Mucosa of gallbladder (tissue), 1 donor: ENCODE results near the gene GLI2. TPM values are rescaled to one million over a fixed set of nuclear protein-coding genes. Genes with fewer than 3 reads are reported as not detected.

Source experiments
- DNase-seq: peaks from one replicate; pipeline ENCODE4 v3.0.0-alpha.2; 2020; ENCODE audit warnings: low spot score
- total RNA-seq: library from RNA; stranded (reverse); gene quantifications from one replicate; pipeline ENCODE4 v1.2.1, GENCODE V29; 2021
- donor health status: DM: no; HTN: no; CAD: no.

The GLI2 gene
- total RNA-seq, 1 donor from 2014 or later: 9.2 TPM

DNA sequence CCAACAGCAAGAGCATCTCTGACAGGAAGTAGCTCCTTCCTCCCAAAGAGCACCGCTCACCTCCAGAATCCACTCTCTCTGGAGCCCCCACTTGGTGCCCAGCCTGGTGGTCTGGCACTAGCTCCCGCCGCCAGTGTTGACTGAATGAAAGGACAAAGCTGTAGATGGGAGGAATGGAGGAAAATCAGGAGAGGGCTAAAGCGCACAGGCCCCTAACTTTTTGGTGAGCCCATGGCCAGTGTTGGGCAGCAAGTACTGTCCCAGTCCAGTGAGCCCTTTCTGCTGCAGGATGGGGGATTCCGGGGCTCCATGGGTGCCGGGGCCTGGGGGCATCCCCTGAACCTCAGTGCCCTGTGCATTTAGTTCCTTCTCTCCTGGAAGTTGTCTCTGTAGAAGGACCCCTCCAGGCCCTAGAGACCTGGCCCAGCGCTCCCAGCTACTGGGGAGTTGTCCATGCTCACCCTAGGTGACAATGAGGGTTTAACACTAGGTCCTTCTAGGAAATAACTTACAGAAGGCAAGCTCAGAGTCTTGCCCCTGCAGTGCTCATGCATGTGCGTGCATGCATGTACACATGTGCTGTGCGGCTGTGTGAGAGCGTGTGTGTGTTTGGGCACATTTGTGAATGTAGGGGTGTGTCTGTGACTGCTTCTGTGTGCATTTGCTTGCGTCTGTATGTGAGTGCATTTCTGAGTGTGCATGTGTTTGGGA, 33.6 kb downstream of the GLI2 start:
- DNase-seq: no peak

GRCh38 chr2:120769787-120770120, 34.1 kb downstream of the GLI2 start:
- DNase-seq: no peak

DNA sequence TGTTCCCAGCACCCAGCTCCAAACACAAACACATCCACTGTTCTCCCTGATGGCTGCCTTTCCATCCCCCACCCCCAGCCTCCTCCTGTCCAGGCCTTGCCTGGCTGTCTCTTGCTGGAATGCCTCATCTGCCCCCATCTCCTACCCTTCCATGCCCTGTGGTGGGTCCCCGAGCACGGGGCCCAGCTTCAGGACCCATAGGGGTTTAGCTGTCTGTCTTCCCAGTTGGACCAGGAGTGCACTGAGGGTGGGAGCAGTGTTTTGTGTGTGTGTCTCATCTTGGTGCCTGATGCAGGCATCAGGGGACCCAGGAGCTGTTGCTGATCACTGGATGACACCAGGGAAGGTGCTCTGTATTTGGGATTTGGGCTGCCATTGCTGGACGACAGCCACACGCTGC, 34.5 kb downstream of the GLI2 start:
- DNase-seq: no peak

DNA sequence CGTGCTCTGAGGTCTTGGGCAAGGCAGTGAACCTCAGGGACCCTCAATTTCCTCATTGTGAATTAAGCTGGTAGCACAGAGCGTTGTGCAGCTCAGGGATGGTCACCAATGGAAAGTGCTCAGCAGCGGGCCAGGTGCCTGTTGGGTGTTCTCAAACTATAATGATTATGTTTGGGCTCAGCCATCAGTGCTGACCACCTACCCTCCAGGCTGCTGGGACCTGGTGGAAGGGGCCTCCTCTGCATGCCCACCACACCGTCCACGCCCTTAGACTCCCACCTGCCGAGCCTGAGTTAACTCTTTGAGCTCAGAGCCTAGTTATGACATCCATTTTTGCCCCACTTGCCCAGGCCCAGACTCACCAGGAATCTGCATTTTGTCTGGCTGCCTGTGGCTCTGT, 35.0 kb downstream of the GLI2 start:
- DNase-seq: no peak

DNA sequence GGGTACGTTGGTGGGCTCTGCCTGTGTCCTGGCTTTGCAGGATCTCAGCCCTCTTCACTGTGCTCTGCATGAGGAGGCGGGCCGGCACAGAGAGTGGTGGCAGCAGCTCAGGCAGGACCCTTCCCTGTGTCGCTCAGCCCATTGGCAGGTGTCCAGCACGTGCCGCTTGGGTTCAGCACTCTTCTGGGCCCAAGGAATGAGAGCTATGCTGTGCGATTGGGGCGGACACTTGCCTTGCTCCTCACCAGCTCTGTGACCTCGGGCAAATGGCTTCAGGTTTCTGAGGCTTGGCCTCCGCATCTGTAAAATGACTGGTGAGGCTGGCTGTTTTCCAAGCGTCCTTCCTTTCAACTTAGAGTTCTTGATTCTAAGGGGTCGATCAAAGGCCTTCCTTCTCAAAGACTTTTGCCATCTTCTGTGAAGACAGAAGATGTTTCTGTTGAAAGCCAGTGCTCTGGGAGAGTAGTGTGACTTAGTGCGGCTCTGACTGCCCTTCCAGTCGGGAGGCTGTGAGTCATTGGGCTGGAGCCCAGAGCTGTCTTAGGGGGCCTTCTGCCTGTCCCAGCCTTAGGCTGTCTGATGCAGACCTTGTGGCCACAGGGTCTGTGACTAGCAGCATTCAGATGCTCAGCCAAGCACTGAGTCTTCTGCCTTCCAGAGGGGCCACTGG, 35.6 kb downstream of the GLI2 start:
- DNase-seq: no peak

DNA sequence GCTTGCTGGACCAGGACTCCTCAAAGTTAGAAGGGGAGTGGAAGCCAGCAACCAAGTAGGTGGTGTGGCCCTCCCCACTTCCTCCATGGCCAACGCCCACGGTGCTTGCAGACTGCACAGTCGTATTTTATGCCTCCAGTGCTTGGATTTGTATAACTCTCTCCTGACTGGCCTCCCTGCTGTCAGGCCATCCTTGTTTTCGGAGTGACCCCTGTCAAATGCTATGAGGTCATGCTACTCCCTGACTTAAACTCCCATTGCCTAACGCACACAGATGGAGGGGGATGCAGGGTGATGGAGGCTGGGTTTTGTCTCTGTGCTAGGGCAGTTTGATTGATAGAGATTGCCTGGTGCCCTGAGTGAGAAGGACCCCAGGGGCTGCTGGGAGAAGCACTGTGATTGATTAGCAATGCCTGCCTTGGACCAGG, 36.1 kb downstream of the GLI2 start:
- DNase-seq: no peak

DNA sequence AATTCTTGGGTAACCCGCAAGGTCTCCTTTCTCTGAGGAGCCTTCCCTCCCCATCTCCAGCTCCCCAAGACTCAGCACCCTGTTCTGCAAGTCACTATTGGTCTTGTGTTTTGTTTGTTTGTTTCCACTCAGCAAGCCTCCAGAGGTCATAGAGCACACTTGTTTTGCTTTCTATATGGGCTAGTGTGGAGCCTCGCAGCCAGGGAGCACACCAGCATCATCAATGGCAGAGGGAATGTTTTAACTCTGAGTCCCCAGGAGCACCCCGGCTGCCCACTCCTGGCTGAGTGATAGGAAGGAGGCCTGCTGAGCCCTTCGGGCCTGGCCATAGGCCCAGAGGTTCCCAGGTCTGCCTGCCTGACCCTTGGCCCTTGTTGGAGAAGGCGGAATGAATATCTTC, 36.6 kb downstream of the GLI2 start:
- DNase-seq: no peak

DNA sequence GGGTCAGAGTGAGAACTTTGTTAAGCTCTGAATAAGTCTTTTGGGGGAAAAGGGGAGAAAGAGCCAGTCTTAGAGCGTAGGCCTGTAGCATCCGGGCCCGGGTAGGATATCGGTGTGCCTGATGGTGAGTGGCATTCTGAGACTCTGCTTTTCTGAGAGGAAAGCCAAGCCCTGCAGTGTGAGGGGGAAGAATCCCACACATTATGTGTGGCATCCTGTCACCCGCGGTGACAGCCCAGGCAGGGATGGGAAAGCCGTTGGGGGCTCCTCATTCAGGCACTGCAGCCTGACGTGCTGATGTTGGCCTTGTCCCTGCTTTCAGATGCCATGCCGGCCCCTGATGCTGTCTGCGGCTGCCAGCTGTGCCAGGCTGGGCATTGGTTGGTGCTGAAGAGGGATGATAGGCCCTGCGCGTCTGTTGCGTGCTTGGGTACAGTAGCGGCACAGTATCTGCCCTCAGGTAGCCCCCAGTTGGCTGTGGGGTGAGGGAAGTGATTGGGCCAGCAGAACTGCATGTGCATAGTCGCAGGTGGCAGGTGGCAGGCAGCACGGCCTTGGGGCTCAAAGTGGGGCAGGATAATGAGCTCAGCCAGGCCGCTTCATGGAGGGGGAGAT, 37.6 kb downstream of the GLI2 start:
- no peak for DNase-seq

DNA sequence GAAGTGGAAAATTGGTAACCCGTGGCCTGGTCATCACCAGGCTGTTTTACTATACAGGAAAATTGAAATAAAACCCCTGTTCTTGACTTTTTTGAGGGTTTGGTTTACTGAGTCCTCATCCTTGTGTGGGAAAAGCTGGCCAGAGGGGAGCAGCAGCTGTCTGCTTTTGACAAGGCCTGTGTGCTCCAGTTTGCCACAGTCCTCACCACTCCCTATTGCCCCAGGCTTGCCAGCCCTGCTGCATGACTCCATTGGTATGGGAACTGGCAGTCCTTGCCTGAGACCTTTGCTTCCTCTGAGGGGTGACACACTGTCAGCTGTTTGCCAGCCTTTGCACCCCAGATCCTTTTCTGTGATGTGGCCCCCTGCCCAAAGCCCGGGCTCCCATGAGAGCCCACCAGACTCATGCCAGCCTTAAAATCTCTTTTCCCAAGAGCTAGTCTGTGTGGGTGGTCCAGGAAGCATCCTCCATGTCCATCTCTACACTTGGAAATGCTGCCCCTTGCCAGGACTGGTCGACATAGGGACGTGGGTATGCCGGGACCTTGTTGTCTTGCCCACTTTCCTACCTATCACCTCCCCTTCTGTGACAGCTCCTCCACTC, 39.0 kb downstream of the GLI2 start:
- DNase-seq: no peak

DNA sequence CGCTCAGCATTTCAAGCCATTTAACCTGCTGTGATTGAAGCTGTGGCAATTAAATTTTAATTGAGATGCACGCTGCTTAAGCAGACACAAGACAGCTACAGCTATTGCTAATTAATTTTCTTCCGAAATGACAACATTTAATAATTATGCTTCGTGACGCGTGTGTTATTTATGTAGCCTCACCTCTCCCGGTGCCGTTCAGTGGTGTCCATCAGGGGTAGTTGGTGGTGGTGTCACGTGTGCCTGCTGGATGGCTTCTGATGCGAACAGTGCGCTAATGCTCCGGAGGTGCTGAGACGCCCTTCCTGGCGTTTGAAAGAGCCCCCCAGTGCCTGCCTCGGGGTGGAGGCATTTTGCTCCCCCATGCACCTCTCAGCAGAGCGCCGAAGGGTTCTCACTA, 39.5 kb downstream of the GLI2 start:
- no peak for DNase-seq

- no peak for DNase-seq
Measured at GRCh38 chr2:120775801-120776589, 40.3 kb downstream of the GLI2 start.

DNA sequence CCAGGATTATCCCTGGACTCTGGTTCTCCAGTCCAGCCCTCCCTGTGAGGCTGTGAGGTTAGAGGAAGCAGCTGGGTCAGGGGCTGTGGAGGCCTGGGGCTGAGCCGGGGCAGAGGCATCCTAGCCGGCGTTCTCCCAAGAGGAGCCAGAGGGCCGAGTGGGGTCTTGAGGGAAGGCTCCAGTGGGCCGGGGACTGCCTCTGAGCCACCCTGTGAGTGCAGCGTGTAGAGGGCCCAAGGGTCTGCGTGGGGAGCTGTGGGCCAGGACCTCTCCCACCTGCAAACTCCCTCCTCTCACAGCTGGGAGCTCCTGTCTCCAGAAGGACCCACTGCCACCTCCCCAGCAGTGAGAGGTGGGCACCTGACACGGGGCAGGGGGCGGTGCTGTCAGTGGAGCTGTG, 41.0 kb downstream of the GLI2 start:
- DNase-seq: no peak

- no peak for DNase-seq
Measured at GRCh38 chr2:120777170-120777751, 41.6 kb downstream of the GLI2 start.

- no peak for DNase-seq
Measured at GRCh38 chr2:120777787-120778186, 42.1 kb downstream of the GLI2 start.

- no peak for DNase-seq
Measured at GRCh38 chr2:120778244-120778643, 42.6 kb downstream of the GLI2 start.

DNA sequence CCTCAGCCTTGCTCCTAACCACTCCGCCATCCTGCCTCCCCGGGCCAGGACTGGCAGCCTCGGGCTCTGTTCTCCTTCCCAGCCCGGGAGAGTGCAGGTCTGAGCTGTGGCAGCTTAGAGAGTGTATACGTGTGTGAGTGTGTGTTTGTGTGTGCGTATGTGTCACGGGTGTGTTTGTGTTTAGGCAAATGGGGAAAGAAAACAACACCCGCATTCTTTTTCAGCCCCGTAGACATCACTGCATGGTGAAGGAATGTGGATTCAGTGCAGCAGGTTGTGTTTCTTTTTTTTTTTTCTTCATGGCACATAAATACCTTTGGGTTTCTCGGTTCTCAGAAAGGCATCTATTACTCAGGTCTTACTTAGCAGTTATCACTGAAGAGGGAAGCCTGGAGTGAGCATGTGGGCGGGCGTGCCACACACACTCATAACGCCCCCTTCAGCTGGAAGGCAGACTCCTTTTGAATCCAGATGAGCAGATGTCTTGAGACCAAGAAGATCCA, 44.2 kb downstream of the GLI2 start:
- no peak for DNase-seq

- no peak for DNase-seq
Measured at GRCh38 chr2:120780402-120780801, 44.7 kb downstream of the GLI2 start.

- DNase-seq: peak; percentile 35
Measured at GRCh38 chr2:120783371-120783791, 47.7 kb downstream of the GLI2 start.

- no peak for DNase-seq
Measured at GRCh38 chr2:120783969-120784372, 48.3 kb downstream of the GLI2 start.
